WTC11 (cell line): ENCODE measurements around the gene ACTN2. TPM values are rescaled to one million over a fixed set of nuclear protein-coding genes. Genes with fewer than 3 reads are reported as not detected.

Experiments
- ATAC-seq: fragments of 200-7000 bp; cut with Tn5 transposase; 2 replicates; pipeline ENCODE4 v1.10.0; 2021; ENCODE audit warnings: mild to moderate bottlenecking, moderate library complexity
- CTCF ChIA-PET: fragments of 300-600 bp; sonication (Branson Sonifier 250); formaldehyde crosslinking; loops from one replicate; lab custom pipeline; 2021; ENCODE audit warnings: antibody characterized with exemption; lab: Charles Lee
- POLR2A ChIA-PET: fragments of 350-600 bp; sonication (Branson Sonifier 250); formaldehyde crosslinking; loops from one replicate; lab custom pipeline; 2021; ENCODE audit warnings: antibody characterized with exemption; lab: Charles Lee
- DNase-seq: peaks from one replicate; pipeline ENCODE4 v3.0.0; 2021; ENCODE audit warnings: low spot score
- H3K27ac Mint-ChIP-seq: 2 replicates; pipeline ENCODE4 v1.8.0; 2021; ENCODE audit warnings: mixed read lengths
- H3K27me3 Mint-ChIP-seq: 2 replicates; pipeline ENCODE4 v1.8.0; 2021; ENCODE audit warnings: low read depth, mild to moderate bottlenecking, moderate library complexity, mixed read lengths
- H3K36me3 Mint-ChIP-seq: 2 replicates; pipeline ENCODE4 v1.8.0; 2021; ENCODE audit warnings: mixed read lengths
- H3K4me1 Mint-ChIP-seq: 2 replicates; pipeline ENCODE4 v1.8.0; 2022; ENCODE audit warnings: mixed read lengths
- H3K4me3 Mint-ChIP-seq: 2 replicates; pipeline ENCODE4 v1.8.0; 2021; ENCODE audit warnings: mild to moderate bottlenecking, moderate library complexity, mixed read lengths
- H3K9me3 Mint-ChIP-seq: 2 replicates; pipeline ENCODE4 v1.8.0; 2021; ENCODE audit warnings: mixed read lengths
- CBFB ChIP-seq: sonication (generic); formaldehyde crosslinking; IDR thresholded peaks from 2 replicates; pipeline ENCODE4 v1.8.1; 2022; ENCODE audit warnings: mild to moderate bottlenecking, low read depth, missing genetic modification reagents
- ETV6 ChIP-seq: sonication (generic); formaldehyde crosslinking; IDR thresholded peaks from 2 replicates; pipeline ENCODE4 v1.8.1; 2022; ENCODE audit warnings: mild to moderate bottlenecking, missing genetic modification reagents
- GTF2I ChIP-seq: fragments of 250-450 bp; sonication (Bioruptor Pico); conservative IDR thresholded peaks from 2 replicates; pipeline ENCODE4 v1.4.0; 2021; ENCODE audit warnings: mild to moderate bottlenecking
- JAZF1 ChIP-seq: fragments of 250-450 bp; sonication (Bioruptor Pico); IDR thresholded peaks from 2 replicates; pipeline ENCODE4 v1.9.0; 2021; ENCODE audit warnings: moderate library complexity, mild to moderate bottlenecking, inconsistent platforms
- KAT7 ChIP-seq: sonication (generic); formaldehyde crosslinking; IDR thresholded peaks from 2 replicates; pipeline ENCODE4 v1.8.1; 2023; ENCODE audit warnings: missing genetic modification reagents, mild to moderate bottlenecking, borderline replicate concordance
- NR1H2 ChIP-seq: sonication (generic); formaldehyde crosslinking; IDR thresholded peaks from 2 replicates; pipeline ENCODE4 v1.9.0; 2021; ENCODE audit warnings: mild to moderate bottlenecking, moderate library complexity, missing genetic modification reagents
- OVOL2 ChIP-seq: fragments of 250-450 bp; sonication (Bioruptor Pico); IDR thresholded peaks from 2 replicates; pipeline ENCODE4 v1.9.0; 2021; ENCODE audit warnings: mild to moderate bottlenecking, borderline replicate concordance
- SMAD4 ChIP-seq: sonication (generic); formaldehyde crosslinking; IDR thresholded peaks from 2 replicates; pipeline ENCODE4 v1.8.0; 2022; ENCODE audit warnings: mild to moderate bottlenecking, missing genetic modification reagents
- ZBTB21 ChIP-seq: sonication (generic); formaldehyde crosslinking; IDR thresholded peaks from 2 replicates; pipeline ENCODE4 v1.8.1; 2023; ENCODE audit warnings: mild to moderate bottlenecking, missing genetic modification reagents, borderline replicate concordance
- ZMAT4 ChIP-seq: fragments of 250-450 bp; sonication (Bioruptor Pico); IDR thresholded peaks from 2 replicates; pipeline ENCODE4 v1.9.0; 2021; ENCODE audit warnings: mild to moderate bottlenecking
- ZNF317 ChIP-seq: sonication (generic); formaldehyde crosslinking; IDR thresholded peaks from 2 replicates; pipeline ENCODE4 v1.8.1; 2023; ENCODE audit warnings: low read depth, mild to moderate bottlenecking, moderate library complexity, missing genetic modification reagents, borderline replicate concordance
- ZNF396 ChIP-seq: fragments of 250-450 bp; sonication (Bioruptor Pico); IDR thresholded peaks from 2 replicates; pipeline ENCODE4 v1.8.0; 2021; ENCODE audit warnings: mild to moderate bottlenecking, moderate library complexity, borderline replicate concordance
- total RNA-seq: library from RNA; stranded (reverse); gene quantifications from 3 replicates; pipeline ENCODE4 v1.2.3, GENCODE V29; 2021
- TF ChIP-seq, protein P1 (sequence below): sonication (generic); formaldehyde crosslinking; conservative IDR thresholded peaks from 2 replicates; pipeline ENCODE4 v1.8.1; 2022; ENCODE audit warnings: mild to moderate bottlenecking, missing genetic modification reagents
- TF ChIP-seq, protein P2 (sequence below): sonication (generic); formaldehyde crosslinking; IDR thresholded peaks from 2 replicates; pipeline ENCODE4 v1.8.1; 2023; ENCODE audit warnings: mild to moderate bottlenecking, missing genetic modification reagents
- TF ChIP-seq, protein P3 (sequence below): fragments of 250-450 bp; sonication (Bioruptor Pico); IDR thresholded peaks from 2 replicates; pipeline ENCODE4 v2.1.2; 2022; ENCODE audit warnings: mild to moderate bottlenecking, moderate library complexity
- TF ChIP-seq, protein P4 (sequence below): sonication (generic); formaldehyde crosslinking; IDR thresholded peaks from 2 replicates; pipeline ENCODE4 v1.8.1; 2022; ENCODE audit warnings: mild to moderate bottlenecking, missing genetic modification reagents, moderate library complexity, borderline replicate concordance
- TF ChIP-seq, protein P5 (sequence below): fragments of 250-450 bp; sonication (Bioruptor Pico); IDR thresholded peaks from 2 replicates; pipeline ENCODE4 v1.9.0; 2021; ENCODE audit warnings: moderate library complexity, mild to moderate bottlenecking, inconsistent platforms, borderline replicate concordance
- TF ChIP-seq, protein P6 (sequence below): sonication (generic); formaldehyde crosslinking; IDR thresholded peaks from 2 replicates; pipeline ENCODE4 v1.8.0; 2022; ENCODE audit warnings: mild to moderate bottlenecking, missing genetic modification reagents

Gene ACTN2
- total RNA-seq, 1 experiment from 2014 or later = 2.0 TPM

- DNase-seq (no peak), ATAC-seq (no peak)
- Mint-ChIP-seq H3K27ac (no peak overlapping the region), H3K36me3 (no peaks in the 10 kb centered on the region), H3K9me3 (no peaks in the 10 kb centered on the region), H3K4me1 (peaks cover 12% of the 10 kb centered on the region), H3K27me3 (no peaks in the 10 kb centered on the region), H3K4me3 (no peak overlapping the region)
- TF ChIP-seq, protein P1, sequence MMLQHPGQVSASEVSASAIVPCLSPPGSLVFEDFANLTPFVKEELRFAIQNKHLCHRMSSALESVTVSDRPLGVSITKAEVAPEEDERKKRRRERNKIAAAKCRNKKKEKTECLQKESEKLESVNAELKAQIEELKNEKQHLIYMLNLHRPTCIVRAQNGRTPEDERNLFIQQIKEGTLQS = no peak
- TF ChIP-seq, protein P2, sequence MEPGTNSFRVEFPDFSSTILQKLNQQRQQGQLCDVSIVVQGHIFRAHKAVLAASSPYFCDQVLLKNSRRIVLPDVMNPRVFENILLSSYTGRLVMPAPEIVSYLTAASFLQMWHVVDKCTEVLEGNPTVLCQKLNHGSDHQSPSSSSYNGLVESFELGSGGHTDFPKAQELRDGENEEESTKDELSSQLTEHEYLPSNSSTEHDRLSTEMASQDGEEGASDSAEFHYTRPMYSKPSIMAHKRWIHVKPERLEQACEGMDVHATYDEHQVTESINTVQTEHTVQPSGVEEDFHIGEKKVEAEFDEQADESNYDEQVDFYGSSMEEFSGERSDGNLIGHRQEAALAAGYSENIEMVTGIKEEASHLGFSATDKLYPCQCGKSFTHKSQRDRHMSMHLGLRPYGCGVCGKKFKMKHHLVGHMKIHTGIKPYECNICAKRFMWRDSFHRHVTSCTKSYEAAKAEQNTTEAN (CRISPR knock-in tag) = no peak
- TF ChIP-seq, protein P3, sequence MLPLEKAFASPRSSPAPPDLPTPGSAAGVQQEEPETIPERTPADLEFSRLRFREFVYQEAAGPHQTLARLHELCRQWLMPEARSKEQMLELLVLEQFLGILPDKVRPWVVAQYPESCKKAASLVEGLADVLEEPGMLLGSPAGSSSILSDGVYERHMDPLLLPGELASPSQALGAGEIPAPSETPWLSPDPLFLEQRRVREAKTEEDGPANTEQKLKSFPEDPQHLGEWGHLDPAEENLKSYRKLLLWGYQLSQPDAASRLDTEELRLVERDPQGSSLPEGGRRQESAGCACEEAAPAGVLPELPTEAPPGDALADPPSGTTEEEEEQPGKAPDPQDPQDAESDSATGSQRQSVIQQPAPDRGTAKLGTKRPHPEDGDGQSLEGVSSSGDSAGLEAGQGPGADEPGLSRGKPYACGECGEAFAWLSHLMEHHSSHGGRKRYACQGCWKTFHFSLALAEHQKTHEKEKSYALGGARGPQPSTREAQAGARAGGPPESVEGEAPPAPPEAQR (CRISPR knock-in tag) = no peak
- TF ChIP-seq, protein P4, sequence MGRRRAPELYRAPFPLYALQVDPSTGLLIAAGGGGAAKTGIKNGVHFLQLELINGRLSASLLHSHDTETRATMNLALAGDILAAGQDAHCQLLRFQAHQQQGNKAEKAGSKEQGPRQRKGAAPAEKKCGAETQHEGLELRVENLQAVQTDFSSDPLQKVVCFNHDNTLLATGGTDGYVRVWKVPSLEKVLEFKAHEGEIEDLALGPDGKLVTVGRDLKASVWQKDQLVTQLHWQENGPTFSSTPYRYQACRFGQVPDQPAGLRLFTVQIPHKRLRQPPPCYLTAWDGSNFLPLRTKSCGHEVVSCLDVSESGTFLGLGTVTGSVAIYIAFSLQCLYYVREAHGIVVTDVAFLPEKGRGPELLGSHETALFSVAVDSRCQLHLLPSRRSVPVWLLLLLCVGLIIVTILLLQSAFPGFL = no peak
- TF ChIP-seq, protein P5, sequence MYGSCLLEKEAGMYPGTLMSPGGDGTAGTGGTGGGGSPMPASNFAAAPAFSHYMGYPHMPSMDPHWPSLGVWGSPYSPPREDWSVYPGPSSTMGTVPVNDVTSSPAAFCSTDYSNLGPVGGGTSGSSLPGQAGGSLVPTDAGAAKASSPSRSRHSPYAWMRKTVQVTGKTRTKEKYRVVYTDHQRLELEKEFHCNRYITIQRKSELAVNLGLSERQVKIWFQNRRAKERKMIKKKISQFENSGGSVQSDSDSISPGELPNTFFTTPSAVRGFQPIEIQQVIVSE = no peak
- no peak for TF ChIP-seq ZNF396 (CRISPR knock-in tag)
- TF ChIP-seq JAZF1 (CRISPR knock-in tag) = no peak
- no peak for TF ChIP-seq NR1H2 (CRISPR knock-in tag)
- no peak for TF ChIP-seq OVOL2 (CRISPR knock-in tag)
- TF ChIP-seq ZNF317 (CRISPR knock-in tag) = no peak
- TF ChIP-seq, protein P6, sequence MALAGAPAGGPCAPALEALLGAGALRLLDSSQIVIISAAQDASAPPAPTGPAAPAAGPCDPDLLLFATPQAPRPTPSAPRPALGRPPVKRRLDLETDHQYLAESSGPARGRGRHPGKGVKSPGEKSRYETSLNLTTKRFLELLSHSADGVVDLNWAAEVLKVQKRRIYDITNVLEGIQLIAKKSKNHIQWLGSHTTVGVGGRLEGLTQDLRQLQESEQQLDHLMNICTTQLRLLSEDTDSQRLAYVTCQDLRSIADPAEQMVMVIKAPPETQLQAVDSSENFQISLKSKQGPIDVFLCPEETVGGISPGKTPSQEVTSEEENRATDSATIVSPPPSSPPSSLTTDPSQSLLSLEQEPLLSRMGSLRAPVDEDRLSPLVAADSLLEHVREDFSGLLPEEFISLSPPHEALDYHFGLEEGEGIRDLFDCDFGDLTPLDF (CRISPR knock-in tag) = no peak
- TF ChIP-seq KAT7 (CRISPR knock-in tag) = no peak
- TF ChIP-seq SMAD4 (CRISPR knock-in tag) = no peak
- TF ChIP-seq CBFB (CRISPR knock-in tag) = no peak
- TF ChIP-seq ETV6 (CRISPR knock-in tag) = no peak
- TF ChIP-seq GTF2I (CRISPR knock-in tag) = no peak
- CTCF ChIA-PET = interaction anchor here (1.0 kb wide), 1 partner anchor 97 kb away, joined by 3 read pairs; no protein-coding TSS in a partner anchor
- POLR2A ChIA-PET = no interaction called here
These were observed 19.9 kb downstream of the ACTN2 start for GRCh38 chr1:236706183-236706582.

- Mint-ChIP-seq H3K4me1 (no peaks in the 10 kb centered on the region), H3K27me3 (no peaks in the 10 kb centered on the region), H3K36me3 (no peaks in the 10 kb centered on the region), H3K9me3 (no peaks in the 10 kb centered on the region), H3K27ac (no peak overlapping the region), H3K4me3 (no peak overlapping the region)
- DNase-seq = no peak
- TF ChIP-seq NR1H2 (CRISPR knock-in tag) = no peak
- TF ChIP-seq ZBTB21 (CRISPR knock-in tag) = no peak
- no peak for TF ChIP-seq ZMAT4 (CRISPR knock-in tag)
- ChIA-PET POLR2A (no interaction called here), CTCF (no interaction called here)
- no peak for ATAC-seq
These were observed 24.1 kb downstream of the ACTN2 start for GRCh38 chr1:236710328-236710892.
